Measurements from ENCODE around the gene TRIM54. TPM values are rescaled to one million over a fixed set of nuclear protein-coding genes. Genes with fewer than 3 reads are reported as not detected.

The TRIM54 gene
- total RNA-seq, 2 donors from 2014 or later, result 0.86 to 2.2 TPM

DNA sequence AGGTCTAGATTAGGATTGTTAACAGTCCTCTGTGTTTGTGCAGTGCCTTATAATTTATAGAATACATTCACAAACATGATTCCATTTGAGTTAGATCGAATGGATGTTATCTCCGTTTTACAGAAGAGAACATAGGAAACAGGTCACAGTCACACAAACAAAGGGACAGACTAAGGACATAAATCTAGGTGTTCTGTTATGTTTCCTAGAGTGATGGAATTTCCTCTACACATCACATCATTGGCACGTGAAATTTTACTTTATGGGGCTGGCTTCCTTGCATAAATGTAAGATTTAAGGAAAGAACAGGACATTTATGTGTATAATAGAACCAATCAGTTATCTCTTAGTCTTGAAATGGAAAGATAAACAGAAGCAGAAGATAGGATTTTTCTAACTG is 6.4 kb downstream of the TRIM54 start:
- no peaks in the 10 kb centered on the region for H3K27me3 Mint-ChIP-seq (ENCODE audit: insufficient read depth)
- no peak overlapping the region for H3K4me3 Mint-ChIP-seq
- no peaks in the 10 kb centered on the region for H3K9me3 Mint-ChIP-seq
- H3K27ac ChIP-seq (ENCODE audit: low read depth, low read length), result no peak overlapping the region
- H3K27me3 ChIP-seq (ENCODE audit: control insufficient read depth, insufficient read depth, low read length, poor library complexity, severe bottlenecking), result no peaks in the 10 kb centered on the region
- TF ChIP-seq, protein P1, sequence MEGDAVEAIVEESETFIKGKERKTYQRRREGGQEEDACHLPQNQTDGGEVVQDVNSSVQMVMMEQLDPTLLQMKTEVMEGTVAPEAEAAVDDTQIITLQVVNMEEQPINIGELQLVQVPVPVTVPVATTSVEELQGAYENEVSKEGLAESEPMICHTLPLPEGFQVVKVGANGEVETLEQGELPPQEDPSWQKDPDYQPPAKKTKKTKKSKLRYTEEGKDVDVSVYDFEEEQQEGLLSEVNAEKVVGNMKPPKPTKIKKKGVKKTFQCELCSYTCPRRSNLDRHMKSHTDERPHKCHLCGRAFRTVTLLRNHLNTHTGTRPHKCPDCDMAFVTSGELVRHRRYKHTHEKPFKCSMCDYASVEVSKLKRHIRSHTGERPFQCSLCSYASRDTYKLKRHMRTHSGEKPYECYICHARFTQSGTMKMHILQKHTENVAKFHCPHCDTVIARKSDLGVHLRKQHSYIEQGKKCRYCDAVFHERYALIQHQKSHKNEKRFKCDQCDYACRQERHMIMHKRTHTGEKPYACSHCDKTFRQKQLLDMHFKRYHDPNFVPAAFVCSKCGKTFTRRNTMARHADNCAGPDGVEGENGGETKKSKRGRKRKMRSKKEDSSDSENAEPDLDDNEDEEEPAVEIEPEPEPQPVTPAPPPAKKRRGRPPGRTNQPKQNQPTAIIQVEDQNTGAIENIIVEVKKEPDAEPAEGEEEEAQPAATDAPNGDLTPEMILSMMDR (conservative IDR thresholded peaks at IDR 0.05), result no peak
- no peak for DNase-seq
- 98% methylated on average over 3 of the region's 3 CpGs; no CpG with 5 or more reads in 1 of the 2 experiments for WGBS, 2 experiments (ENCODE audit: insufficient coverage in 1 of 2, insufficient read length in 1 of 2)
- no peak overlapping the region for H3K9ac ChIP-seq (ENCODE audit: extremely low read depth, low read length, poor library complexity, severe bottlenecking)
- no peak overlapping the region for H3K27ac Mint-ChIP-seq
- no peak overlapping the region for H3K4me3 ChIP-seq (ENCODE audit: low read length)
- no peaks in the 10 kb centered on the region for H3K36me3 ChIP-seq (ENCODE audit: control insufficient read depth, insufficient read depth, low read length)
- peaks cover 7% of the 10 kb centered on the region for H3K4me1 ChIP-seq (ENCODE audit: control insufficient read depth, insufficient read depth, low read length)
- H3K4me1 Mint-ChIP-seq, result peaks cover 18% of the 10 kb centered on the region
- no peaks in the 10 kb centered on the region for H3K36me3 Mint-ChIP-seq (ENCODE audit: low read depth)
- no peaks in the 10 kb centered on the region for H3K9me3 ChIP-seq (ENCODE audit: control insufficient read depth, low read length)

DNA sequence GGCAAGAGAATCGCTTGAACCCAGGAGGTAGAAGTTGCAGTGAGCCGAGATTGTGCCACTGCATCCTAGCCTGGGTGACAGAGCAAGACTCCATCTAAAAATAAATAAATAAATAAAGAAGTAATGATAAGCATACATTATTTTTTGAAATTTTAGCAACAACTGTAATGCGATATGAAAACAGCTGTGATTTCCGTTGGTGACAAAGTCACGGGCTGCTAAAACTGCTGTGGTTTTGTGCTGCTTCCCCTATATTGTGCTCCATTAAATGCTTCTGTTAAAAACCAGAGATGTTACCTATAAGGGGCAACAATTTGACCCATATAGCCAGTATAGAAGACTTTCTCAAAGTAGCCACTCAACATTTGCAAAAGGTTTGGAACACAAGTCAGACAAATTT is 8.3 kb downstream of the TRIM54 start:
- TF ChIP-seq, protein P1 (conservative IDR thresholded peaks at IDR 0.05), result no peak
- Histone ChIP-seq H3K9ac (ENCODE audit: extremely low read depth, low read length, poor library complexity, severe bottlenecking) (no peak overlapping the region), H3K36me3 (ENCODE audit: control insufficient read depth, insufficient read depth, low read length) (no peaks in the 10 kb centered on the region), H3K4me3 (ENCODE audit: low read length) (no peak overlapping the region), H3K4me1 (ENCODE audit: control insufficient read depth, insufficient read depth, low read length) (peaks cover 7% of the 10 kb centered on the region), H3K27ac (ENCODE audit: low read depth, low read length) (no peak overlapping the region), H3K27me3 (ENCODE audit: control insufficient read depth, insufficient read depth, low read length, poor library complexity, severe bottlenecking) (no peaks in the 10 kb centered on the region), H3K9me3 (ENCODE audit: control insufficient read depth, low read length) (no peaks in the 10 kb centered on the region)
- DNase-seq, result no peak
- 96 to 100% methylated on average over 4 to 5 of the region's 5 CpGs for WGBS, 2 experiments (ENCODE audit: insufficient coverage in 1 of 2, insufficient read length in 1 of 2)
- no peaks in the 10 kb centered on the region for H3K36me3 Mint-ChIP-seq (ENCODE audit: low read depth)
- no peak overlapping the region for H3K27ac Mint-ChIP-seq
- H3K27me3 Mint-ChIP-seq (ENCODE audit: insufficient read depth), result no peaks in the 10 kb centered on the region
- no peak overlapping the region for H3K4me3 Mint-ChIP-seq
- H3K9me3 Mint-ChIP-seq, result no peaks in the 10 kb centered on the region
- peaks cover 18% of the 10 kb centered on the region for H3K4me1 Mint-ChIP-seq

DNA sequence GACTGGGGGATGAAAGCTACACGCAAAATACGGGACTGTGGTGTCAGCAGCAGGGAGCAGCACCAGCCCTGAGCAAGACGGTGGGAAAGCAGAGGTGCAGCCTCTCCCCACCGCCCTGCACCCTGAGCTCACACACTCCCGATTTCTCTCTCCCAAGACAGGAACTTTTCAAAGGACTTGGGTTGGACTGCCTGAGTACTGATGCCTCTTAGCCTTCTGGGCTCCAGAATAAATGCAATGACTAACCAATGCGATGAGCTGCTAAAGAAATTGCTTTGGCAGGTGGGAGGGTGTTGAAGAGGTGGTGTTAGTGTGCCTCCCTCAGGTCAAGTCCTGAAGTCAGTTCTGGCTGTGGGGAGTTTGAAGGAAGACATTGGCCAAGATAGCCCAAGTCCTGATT is 9.6 kb downstream of the TRIM54 start:
- TF ChIP-seq, protein P1 (conservative IDR thresholded peaks at IDR 0.05), result peak; percentile 70
- Mint-ChIP-seq H3K36me3 (ENCODE audit: low read depth) (no peaks in the 10 kb centered on the region), H3K27ac (no peak overlapping the region), H3K9me3 (no peaks in the 10 kb centered on the region), H3K4me3 (no peak overlapping the region), H3K4me1 (peaks cover 18% of the 10 kb centered on the region), H3K27me3 (ENCODE audit: insufficient read depth) (no peaks in the 10 kb centered on the region)
- DNase-seq, result peak; percentile 80
- peaks cover 7% of the 10 kb centered on the region for H3K4me1 ChIP-seq (ENCODE audit: control insufficient read depth, insufficient read depth, low read length)
- H3K27ac ChIP-seq (ENCODE audit: low read depth, low read length), result no peak overlapping the region
- H3K4me3 ChIP-seq (ENCODE audit: low read length), result no peak overlapping the region
- no peaks in the 10 kb centered on the region for H3K36me3 ChIP-seq (ENCODE audit: control insufficient read depth, insufficient read depth, low read length)
- H3K27me3 ChIP-seq (ENCODE audit: control insufficient read depth, insufficient read depth, low read length, poor library complexity, severe bottlenecking), result no peaks in the 10 kb centered on the region
- no peaks in the 10 kb centered on the region for H3K9me3 ChIP-seq (ENCODE audit: control insufficient read depth, low read length)
- no peak overlapping the region for H3K9ac ChIP-seq (ENCODE audit: extremely low read depth, low read length, poor library complexity, severe bottlenecking)
- 22 to 51% methylated on average over 4 to 6 of the region's 6 CpGs for whole genome bisulfite sequencing, 2 experiments (ENCODE audit: insufficient coverage in 1 of 2, insufficient read length in 1 of 2)
